Muscle of back (tissue), 11 donors: ENCODE measurements around the gene ITPR1. TPM values are rescaled to one million over a fixed set of nuclear protein-coding genes. Genes with fewer than 3 reads are reported as not detected.
A peak's percentile ranks its signal among the peaks of the same experiment; 100 is the strongest.
"Not testable (repeated sequence)": the region's sequence is repeated elsewhere in the genome, so short reads cannot be mapped to it uniquely, and the experiment has no call there.

ENCODE experiments used
- DNase-seq, 3 donors: peaks; one replicate each; pipeline versions ENCODE4 v3.0.0 to v3.0.0-alpha.2; 2013
- polyA plus RNA-seq, 10 donors: library from polyadenylated mRNA; unstranded; fragments of 120-200 nt; gene quantifications; one replicate each; pipeline ENCODE4 v1.2.1, GENCODE V29; 2013; ENCODE audit not compliant: insufficient read length in 10 of 10

ITPR1 gene
- polyA plus RNA-seq, 10 donors: 16.2 to 25.2 (median 20.5) TPM

- DNase-seq: no peak
Observed at GRCh38 chr3:4570840-4571621, 77.9 kb downstream of the ITPR1 start.

- no peak for DNase-seq
Observed at GRCh38 chr3:4571690-4572334, 78.7 kb downstream of the ITPR1 start.

- DNase-seq: no peak
Observed at GRCh38 chr3:4573153-4573552, 80.0 kb downstream of the ITPR1 start.

GRCh38 chr3:4574426-4574965, 81.3 kb downstream of the ITPR1 start:
- no peak for DNase-seq

GRCh38 chr3:4575381-4575780, 82.2 kb downstream of the ITPR1 start:
- DNase-seq: no peak

GRCh38 chr3:4577721-4578120, 84.6 kb downstream of the ITPR1 start:
- no peak for DNase-seq

GRCh38 chr3:4580346-4581123, 87.4 kb downstream of the ITPR1 start:
- DNase-seq: no peak

GRCh38 chr3:4581124-4581424, 87.9 kb downstream of the ITPR1 start:
- peak in 1 of 3 donors; percentile 43 for DNase-seq

- DNase-seq: peak in 1 of 3 donors; percentile 31
Observed at GRCh38 chr3:4581498-4581897, 88.3 kb downstream of the ITPR1 start.

- DNase-seq: no peak
Observed at GRCh38 chr3:4581920-4582611, 88.9 kb downstream of the ITPR1 start.

GRCh38 chr3:4582624-4583023, 89.5 kb downstream of the ITPR1 start:
- DNase-seq: peak in 1 of 3 donors; percentile 55

GRCh38 chr3:4583416-4583815, 90.3 kb downstream of the ITPR1 start:
- DNase-seq: peak; percentile 46 to 84 (median 72)

- DNase-seq: peak in 2 of 3 donors; percentile 53 to 78
Observed at GRCh38 chr3:4584456-4585249, 91.5 kb downstream of the ITPR1 start.

- DNase-seq: no peak
Observed at GRCh38 chr3:4586381-4586780, 93.2 kb downstream of the ITPR1 start.

- no peak for DNase-seq
Observed at GRCh38 chr3:4587061-4587837, 94.1 kb downstream of the ITPR1 start.

- DNase-seq: no peak
Observed at GRCh38 chr3:4587838-4588105, 94.6 kb downstream of the ITPR1 start.

- peak in 1 of 3 donors; percentile 32 for DNase-seq
Observed at GRCh38 chr3:4588466-4588865, 95.3 kb downstream of the ITPR1 start.

- no peak for DNase-seq
Observed at GRCh38 chr3:4589475-4590097, 96.4 kb downstream of the ITPR1 start.

- DNase-seq: not testable (repeated sequence)
Observed at GRCh38 chr3:4590849-4591248, 97.7 kb downstream of the ITPR1 start.

GRCh38 chr3:4591669-4592068, 98.5 kb downstream of the ITPR1 start:
- DNase-seq: no peak
